Posterior vena cava (tissue), 2 donors: ENCODE measurements around the gene CEP72. TPM values are rescaled to one million over a fixed set of nuclear protein-coding genes. Genes with fewer than 3 reads are reported as not detected.
A peak's percentile ranks its signal among the peaks of the same experiment; 100 is the strongest.
"Not testable (repeated sequence)": the region's sequence is repeated elsewhere in the genome, so short reads cannot be mapped to it uniquely, and the experiment has no call there.

Source experiments
- DNase-seq: peaks from one replicate; pipeline ENCODE4 v3.0.0-alpha.2; 2020; ENCODE audit warnings: low spot score
- intact Hi-C, 2 donors: fragments of 100-400 bp; cut with DNase I; formaldehyde crosslinking; loops; one replicate each; pipeline versions ENCODE4 v1.14.1 to v1.14.2; 2022 to 2023
- long read RNA-seq, 2 donors: library from polyadenylated mRNA; unstranded; transcript quantifications; one replicate each; pipeline ENCODE4 v2.0.0, GENCODE V29; 2020 to 2021
- total RNA-seq, 2 donors: library from RNA; stranded (reverse); fragmentation: NEBNext Ultra II Directional; extraction: Animal tissue kit (Norgen Biotek cat#: 25700); gene quantifications; one replicate each; pipeline ENCODE4 v1.2.1, GENCODE V29; 2021
- donor health status: DM: yes; HTN: yes; CAD: no.
- donor health status: DM: yes; HTN: yes; CAD: no.

The CEP72 gene
- 1 to 10 TPM; 1.9 to 2.4 TPM for total RNA-seq
- long read RNA-seq, donor 1, partial matches to known transcripts = 1 of 2 reads
- long read RNA-seq, donor 1, other reads (novel, unspliced or antisense) = 1 of 2 reads
- long read RNA-seq, donor 2, partial matches to known transcripts = 0 of 1 reads
- long read RNA-seq, donor 2, other reads (novel, unspliced or antisense) = 0 of 1 reads

DNA sequence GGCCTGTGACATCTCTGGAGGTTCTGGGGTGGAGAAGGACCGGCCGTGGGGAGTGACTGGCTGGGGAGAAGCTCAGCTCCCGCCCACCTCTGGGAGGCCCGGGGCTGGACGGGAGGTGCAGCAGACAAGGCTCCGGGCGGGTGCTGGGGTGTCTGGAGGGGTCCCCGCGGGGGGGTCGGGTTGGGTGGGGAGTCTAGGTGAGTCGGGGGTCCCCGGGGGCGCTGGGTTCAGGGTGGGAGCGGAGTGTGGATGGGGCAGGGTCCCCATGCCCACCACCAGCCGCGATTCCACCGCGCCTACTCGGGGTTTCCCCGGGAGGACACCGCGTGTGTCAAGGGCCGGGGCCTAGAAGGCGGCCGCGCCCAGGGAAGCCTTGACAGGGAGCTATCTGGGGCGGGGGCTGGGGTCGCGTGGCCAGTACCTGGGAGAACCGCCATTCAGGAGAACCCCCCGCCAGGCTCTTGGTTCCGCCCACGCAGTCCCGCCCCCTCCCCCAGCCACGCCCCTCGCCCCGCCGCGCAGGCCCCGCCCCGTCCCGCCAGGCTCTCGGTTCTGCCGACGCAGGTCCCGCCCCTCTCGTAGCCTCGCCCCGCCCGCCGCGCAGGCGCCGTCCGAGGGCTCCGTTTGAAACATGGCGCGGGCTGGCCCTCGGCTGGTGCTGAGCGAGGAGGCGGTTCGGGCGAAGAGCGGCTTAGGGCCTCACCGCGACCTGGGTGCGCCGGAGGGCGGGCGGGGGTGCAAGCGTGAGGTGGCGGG is at the start of gene CEP72:
Gene CEP72 (plus strand): TSS at position 610 of the 756 bp plus-strand sequence. CDS start 22 bp downstream, at position 632.
- intact Hi-C loops = no loop called here
- peak; percentile 98 for DNase-seq

- peak; percentile 79 for DNase-seq
- intact Hi-C loops = no loop called here
Measured at GRCh38 chr5:565782-566440, 46.2 kb upstream of the CEP72 start.

DNA sequence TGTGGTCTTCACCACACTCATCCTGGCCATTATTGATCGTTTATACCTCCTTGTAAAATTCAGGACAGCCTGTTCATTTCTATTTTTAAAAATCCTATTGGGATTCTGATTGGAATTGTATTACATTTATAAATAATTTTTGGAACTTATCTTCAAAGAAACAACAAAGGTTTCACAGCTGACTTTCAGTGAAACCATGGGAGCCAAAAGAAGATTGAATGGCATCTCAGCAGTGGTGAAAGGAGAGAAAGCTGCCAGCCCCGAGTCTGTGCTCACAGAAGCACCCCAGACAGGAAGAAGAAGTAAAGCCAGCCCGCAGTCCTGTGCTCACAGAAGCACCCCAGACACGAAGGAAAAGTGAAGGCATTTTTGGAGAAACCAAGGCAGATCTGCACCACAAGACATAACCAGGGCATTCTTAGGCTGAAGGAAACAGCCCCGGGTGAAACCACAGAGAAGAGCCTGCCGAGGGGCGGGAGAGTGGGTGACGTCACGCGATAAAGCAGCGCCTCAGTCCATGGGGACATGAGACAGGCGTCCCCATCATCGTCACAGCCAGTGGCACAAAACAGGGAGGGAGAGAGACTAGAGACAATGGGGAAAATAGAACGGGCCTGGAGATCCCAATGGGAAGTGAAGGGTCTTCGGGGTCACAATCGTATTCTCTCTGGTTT is 45.4 kb upstream of the CEP72 start:
- peak; percentile 31 for DNase-seq
- intact Hi-C loops = no loop called here

DNA sequence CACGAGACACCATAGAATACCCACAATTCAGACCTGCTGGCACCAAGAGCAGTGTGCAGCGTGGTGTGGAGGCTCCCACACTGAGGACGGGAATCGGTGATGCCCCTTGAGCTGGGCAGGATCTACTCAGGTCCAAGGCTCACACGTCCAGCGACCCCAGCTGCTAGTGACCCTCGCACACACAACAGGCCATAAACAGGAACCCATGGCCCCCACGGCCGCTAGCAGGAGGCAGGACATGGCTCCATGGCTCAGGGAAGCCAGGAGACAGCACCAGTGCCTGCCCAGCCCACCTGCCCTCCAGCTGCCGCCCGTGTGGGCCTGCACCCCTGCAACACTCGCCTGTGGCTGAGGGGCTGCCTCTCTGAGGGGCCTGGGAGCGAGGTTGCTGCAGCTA is 44.5 kb upstream of the CEP72 start:
- peak; percentile 55 for DNase-seq
- intact Hi-C loops = no loop called here

DNA sequence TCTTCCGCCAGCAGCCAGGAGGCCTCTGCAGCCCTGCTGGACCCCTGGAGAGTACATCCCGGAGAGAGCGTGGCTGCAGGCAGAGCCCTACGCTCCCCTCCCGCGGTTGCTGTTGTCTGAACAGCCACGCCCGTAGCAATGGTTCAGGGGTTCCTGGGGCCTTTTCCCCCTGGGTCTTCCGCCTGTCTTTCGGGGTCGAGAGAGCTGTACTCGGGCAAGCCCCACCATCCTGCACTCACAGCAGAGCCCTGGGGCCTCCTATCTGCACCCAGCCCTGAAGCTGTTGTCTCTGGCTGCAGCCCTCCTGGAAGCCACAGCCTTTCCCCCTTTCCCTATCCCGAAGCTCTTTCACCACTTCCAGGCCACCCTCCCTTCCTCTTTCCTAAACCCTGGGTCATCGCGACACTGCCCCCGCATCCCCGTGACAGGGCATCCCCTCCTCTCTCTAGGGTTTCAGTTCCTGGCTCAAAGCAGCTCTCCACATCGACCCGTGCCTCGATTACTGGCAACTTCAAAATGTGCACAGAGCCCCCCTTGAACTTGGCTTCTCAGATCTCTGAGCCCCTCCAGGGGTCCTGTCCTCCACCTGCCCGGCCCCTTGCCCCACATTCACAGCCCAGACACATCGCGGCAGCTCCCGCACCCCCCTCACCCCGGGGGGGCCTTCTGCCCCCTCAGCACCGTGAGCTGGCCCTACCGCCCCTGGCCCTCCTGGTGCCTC is 43.9 kb upstream of the CEP72 start:
- peak; percentile 66 for DNase-seq
- intact Hi-C loops = no loop called here

- intact Hi-C loops = no loop called here
- DNase-seq = peak; percentile 50
Measured at GRCh38 chr5:568809-569208, 43.3 kb upstream of the CEP72 start.

DNA sequence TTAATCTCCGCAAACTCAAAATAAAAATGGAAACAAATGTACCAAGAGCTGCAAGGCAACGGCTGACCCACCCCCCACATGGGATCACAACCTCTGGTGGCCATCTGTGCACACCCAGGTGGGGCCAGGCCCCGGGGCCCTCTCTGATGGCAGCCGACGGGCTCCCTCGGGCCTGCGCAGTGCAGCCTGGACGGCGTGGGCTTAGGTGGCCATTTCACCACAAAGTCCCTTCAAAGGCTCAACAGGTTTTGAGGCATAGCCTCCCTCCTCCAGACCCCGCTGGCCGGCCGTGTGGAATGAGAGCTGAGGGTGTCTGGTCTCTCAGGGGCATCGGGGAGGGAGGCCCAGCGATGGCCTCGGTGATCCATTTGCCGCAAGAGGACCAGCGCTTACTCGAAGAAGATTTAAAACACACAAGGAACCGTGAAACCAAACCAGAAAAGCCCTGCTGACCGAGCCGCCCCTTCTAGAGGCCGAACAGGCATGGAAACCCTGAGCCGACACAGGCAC is 42.7 kb upstream of the CEP72 start:
- DNase-seq = peak; percentile 56
- intact Hi-C loops = no loop called here

DNA sequence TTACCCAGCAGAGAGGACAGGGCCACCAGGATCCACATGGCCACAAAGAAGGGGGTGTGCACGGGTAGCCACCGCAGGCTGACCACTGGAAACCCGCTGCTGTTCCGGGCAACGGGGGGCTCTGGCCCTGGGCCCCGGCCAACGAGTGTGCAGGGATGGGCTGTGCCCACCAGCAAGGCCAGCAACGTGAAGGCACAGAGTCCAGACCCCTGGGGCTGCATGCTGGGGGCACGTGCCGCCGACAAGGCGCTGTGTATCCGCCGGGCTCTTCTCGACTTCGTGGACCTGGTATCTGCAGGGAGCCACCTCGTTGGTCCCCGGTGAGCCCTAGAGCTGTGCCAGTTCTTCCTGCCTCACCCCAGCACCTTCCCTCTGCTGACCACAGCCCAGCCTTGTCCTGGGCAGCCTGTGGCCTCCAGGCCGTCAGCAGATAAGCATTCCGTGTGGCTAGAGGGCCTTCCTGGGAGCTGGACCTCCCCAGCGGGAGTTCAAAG is 42.2 kb upstream of the CEP72 start:
- intact Hi-C loops = no loop called here
- DNase-seq = peak; percentile 72

DNA sequence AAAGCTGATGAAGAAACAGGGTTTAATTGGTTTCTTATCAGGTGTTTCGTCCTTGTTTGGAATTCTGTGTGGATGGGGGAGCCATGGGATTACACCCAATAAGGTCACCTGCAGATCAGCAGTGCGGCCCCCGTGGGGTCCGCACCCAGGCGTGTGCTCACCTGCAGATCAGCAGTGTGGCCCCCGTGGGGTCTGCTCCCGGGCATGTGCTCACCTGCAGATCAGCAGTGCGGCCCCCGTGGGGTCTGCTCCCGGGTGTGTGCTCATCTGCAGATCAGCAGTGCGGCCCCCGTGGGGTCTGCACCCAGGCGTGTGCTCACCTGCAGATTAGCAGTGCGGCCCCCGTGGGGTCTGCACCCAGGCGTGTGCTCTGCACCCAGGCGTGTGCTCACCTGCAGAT is 41.7 kb upstream of the CEP72 start:
- intact Hi-C loops = no loop called here
- DNase-seq = peak; percentile 50

DNA sequence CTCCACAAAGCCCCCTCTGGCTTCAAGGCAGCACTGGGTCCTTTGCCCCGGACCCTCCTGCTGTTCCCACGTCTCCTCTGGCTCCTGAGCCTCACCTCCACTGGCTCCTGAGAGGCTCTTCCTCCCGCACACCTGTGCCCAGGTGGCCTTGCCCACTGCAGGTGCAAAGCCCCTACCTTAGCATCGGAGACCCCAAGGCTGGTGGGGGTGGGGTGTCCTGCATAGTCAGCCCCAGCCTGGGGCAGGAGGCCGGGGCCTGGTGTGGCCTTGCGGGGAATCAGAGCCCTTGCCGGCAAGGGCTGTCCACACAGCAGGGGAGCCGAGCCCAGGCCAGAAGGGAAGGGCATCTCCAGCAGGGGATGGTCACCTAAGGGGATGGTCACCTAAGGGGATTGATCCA is 41.3 kb upstream of the CEP72 start:
- peak; percentile 56 for DNase-seq
- intact Hi-C loops = no loop called here

GRCh38 chr5:571791-572190 is 40.3 kb upstream of the CEP72 start:
- intact Hi-C loops = no loop called here
- peak; percentile 61 for DNase-seq

- peak; percentile 36 for DNase-seq
Measured at GRCh38 chr5:572398-573019, 39.6 kb upstream of the CEP72 start.

GRCh38 chr5:573206-573605 is 38.9 kb upstream of the CEP72 start:
- no peak for DNase-seq
- intact Hi-C loops = no loop called here

More at GRCh38 chr5:572398-573019, 39.6 kb upstream of the CEP72 start:
- intact Hi-C loops = no loop called here

- intact Hi-C loops = loop anchor here in 1 of 2 donors (1.0 kb wide), 1 partner anchor 32 kb away; no protein-coding TSS in a partner anchor
- DNase-seq = peak; percentile 55
Measured at GRCh38 chr5:573976-574375, 38.2 kb upstream of the CEP72 start.

DNA sequence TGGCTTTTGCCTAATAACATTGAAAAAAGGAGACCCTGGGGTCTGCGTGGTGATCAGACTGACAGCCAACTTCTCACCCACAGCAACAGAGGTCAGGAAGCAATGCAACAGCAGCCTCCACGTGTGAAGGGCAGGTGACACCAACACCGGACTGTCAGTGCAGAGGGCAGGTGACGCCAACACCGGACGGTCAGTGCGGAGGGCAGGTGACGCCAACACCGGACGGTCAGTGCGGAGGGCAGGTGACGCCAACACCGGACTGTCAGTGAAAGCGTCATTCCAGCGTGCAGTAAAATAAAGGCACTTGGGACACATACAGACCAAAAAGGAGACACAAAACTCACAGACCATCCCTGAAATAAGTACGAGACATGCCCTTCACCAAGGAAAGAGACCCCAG is 37.2 kb upstream of the CEP72 start:
- DNase-seq = no peak
- intact Hi-C loops = loop anchor here in 1 of 2 donors (1.0 kb wide), 1 partner anchor 31 kb away; no protein-coding TSS in a partner anchor

DNA sequence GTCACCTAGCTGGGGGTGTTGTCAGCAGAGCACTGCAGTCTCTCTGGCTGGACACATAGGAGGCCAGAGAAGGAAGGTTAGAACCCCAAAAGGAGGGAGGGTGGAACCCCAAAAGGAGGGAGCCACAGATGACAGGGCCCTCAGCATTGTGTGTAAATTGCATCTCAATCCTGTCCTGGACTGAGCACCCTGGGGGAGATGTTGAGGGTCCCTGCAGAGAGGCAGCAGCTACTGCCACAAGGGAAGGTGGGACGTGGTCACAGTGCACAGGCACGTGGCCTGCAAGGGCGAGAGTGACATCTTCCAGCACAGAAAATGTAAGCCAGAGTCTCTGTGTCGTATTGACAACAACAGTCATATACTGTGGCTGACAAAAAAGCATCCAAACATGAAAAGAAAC is 36.5 kb upstream of the CEP72 start:
- DNase-seq = peak; percentile 50
- intact Hi-C loops = no loop called here

- DNase-seq, intact Hi-C loops: not testable (repeated sequence)
Measured at GRCh38 chr5:577214-577613, 34.9 kb upstream of the CEP72 start.

DNA sequence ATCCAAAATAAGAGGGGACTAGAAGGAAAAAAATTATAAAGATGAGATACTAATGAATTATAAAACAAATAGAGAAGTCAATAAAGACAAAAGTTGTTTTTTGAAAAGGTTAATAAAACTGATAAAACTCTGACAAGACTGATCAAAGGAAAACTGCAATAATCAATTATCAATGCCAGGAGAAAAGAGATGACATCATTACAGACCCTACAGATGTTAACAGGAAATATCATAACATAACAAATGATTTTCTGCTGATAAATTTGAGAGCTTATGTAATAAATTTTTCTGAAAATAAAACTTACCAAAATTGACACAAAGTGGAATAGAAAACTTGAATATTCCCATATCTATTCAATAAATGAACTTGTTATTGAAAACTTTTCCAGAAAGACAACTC is 34.3 kb upstream of the CEP72 start:
- no peak for DNase-seq
- intact Hi-C loops = no loop called here
